A673 (cell line): ENCODE data around the gene FASTK. TPM values are rescaled to one million over a fixed set of nuclear protein-coding genes. Genes with fewer than 3 reads are reported as not detected.

ENCODE experiments used
- BruUV-seq: library from RNA; stranded (reverse); fragments of 400-500 nt; replicated peaks from 2 replicates; lab custom pipeline; 2021; lab: Mats Ljungman, UMichigan
- CTCF ChIA-PET: fragments of 300-600 bp; sonication (Branson Sonifier 250); formaldehyde crosslinking; loops from one replicate; lab custom pipeline; 2022; ENCODE audit warnings: antibody characterized with exemption; lab: Charles Lee
- POLR2A ChIA-PET: fragments of 300-600 bp; sonication (Branson Sonifier 250); formaldehyde crosslinking; loops from one replicate; lab custom pipeline; 2022; ENCODE audit warnings: antibody characterized with exemption; ENCODE audit not compliant: low non-redundant PET; lab: Charles Lee
- DNase-seq: peaks from one replicate; pipeline ENCODE4 v3.0.0-alpha.2; 2015; ENCODE audit warnings: low spot score
- H3K27ac ChIP-seq: fragments of 200-600 bp; sonication (generic); 2 replicates; pipeline ENCODE4 v1.5.1; 2016; ENCODE audit warnings: mixed run types, low read depth, mild to moderate bottlenecking, mixed read lengths, antibody characterized with exemption, low read length; ENCODE audit not compliant: poor library complexity, severe bottlenecking
- H3K27me3 ChIP-seq: fragments of 200-600 bp; sonication (generic); replicated peaks from 2 replicates; pipeline ENCODE4 v1.6.1; 2017; ENCODE audit warnings: mixed run types, low read depth, mild to moderate bottlenecking, mixed read lengths, antibody characterized with exemption, low read length; ENCODE audit not compliant: insufficient read depth, poor library complexity
- H3K36me3 ChIP-seq: fragments of 200-600 bp; sonication (generic); 2 replicates; pipeline ENCODE4 v1.6.1; 2016; ENCODE audit warnings: mixed run types, mild to moderate bottlenecking, mixed read lengths, antibody characterized with exemption, low read length; ENCODE audit not compliant: insufficient read depth, poor library complexity, severe bottlenecking
- H3K4me1 ChIP-seq: fragments of 200-600 bp; sonication (generic); 2 replicates; pipeline ENCODE4 v1.6.1; 2017; ENCODE audit warnings: mixed run types, mild to moderate bottlenecking, mixed read lengths, antibody characterized with exemption, low read length; ENCODE audit not compliant: insufficient read depth, poor library complexity, severe bottlenecking
- H3K4me3 ChIP-seq: fragments of 200-600 bp; sonication (generic); 2 replicates; pipeline ENCODE4 v1.5.1; 2016; ENCODE audit warnings: low read depth, mixed run types, mild to moderate bottlenecking, mixed read lengths, low read length; ENCODE audit not compliant: poor library complexity, severe bottlenecking
- H3K9me3 ChIP-seq: fragments of 200-600 bp; sonication (generic); 2 replicates; pipeline ENCODE4 v1.6.1; 2016; ENCODE audit warnings: mixed run types, low read depth, mild to moderate bottlenecking, mixed read lengths, antibody characterized with exemption, low read length; ENCODE audit not compliant: poor library complexity, severe bottlenecking
- EZH2 ChIP-seq: fragments of 200-600 bp; sonication (generic); IDR thresholded peaks from 2 replicates; pipeline ENCODE4 v1.6.1; 2017; ENCODE audit warnings: borderline replicate concordance, low read depth, mild to moderate bottlenecking, mixed read lengths, antibody characterized with exemption, low read length; ENCODE audit not compliant: poor library complexity, severe bottlenecking
- intact Hi-C: fragments of 100-400 bp; cut with micrococcal nuclease; formaldehyde crosslinking; loops from one replicate; pipeline ENCODE4 v1.10.0; 2022; ENCODE audit not compliant: unreplicated experiment
- total RNA-seq: library from RNA; stranded (reverse); gene quantifications from 2 replicates; pipeline ENCODE4 v1.2.3, GENCODE V29; 2021
- TF ChIP-seq, protein P1 (sequence below): fragments of 300-800, 200-600 bp; sonication (generic); conservative IDR thresholded peaks from 2 replicates; pipeline ENCODE4 v1.5.1; 2017; ENCODE audit warnings: low read depth, mild to moderate bottlenecking, antibody characterized with exemption, low read length, moderate library complexity, mixed read lengths

FASTK gene
- total RNA-seq, 1 experiment from 2014 or later: 80.5 TPM

DNA sequence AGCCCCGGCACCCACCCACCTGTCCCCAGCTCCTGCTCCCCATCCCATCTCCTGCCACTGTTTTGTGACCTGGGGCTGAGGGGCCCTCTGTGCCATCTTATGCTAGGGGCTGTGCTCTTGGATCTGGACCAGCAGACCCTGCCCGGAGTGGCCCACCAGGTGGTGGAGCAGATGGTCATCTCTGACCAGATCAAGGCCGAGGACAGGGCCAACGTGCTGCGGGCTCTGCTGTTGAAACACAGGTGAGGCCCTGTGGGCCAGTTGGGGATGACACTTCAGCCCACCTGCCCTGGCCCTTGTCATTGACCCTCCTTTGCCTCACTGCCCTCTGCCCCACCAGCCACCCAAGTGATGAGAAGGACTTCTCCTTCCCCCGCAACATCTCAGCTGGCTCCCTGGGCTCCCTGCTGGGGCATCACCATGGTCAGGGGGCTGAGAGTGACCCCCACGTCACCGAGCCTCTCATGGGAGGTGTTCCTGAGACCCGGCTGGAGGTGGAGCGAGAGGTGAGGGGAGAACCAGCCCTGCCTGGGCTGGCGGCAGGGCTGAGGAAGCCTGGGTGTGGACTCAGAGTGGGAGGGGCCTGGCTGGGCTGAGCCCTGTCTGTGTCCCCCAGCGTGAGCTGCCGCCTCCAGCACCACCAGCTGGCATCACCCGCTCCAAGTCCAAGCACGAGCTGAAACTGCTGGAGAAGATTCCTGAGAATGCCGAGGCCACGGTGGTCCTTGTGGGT, 10.6 kb downstream of the FASTK start:
- POLR2A ChIA-PET: interaction anchor here (0.6 kb wide), 1 partner anchor 1077 kb away, joined by 3 read pairs; no protein-coding TSS in a partner anchor
- BruUV-seq: no TSS peak
- Histone ChIP-seq H3K27ac (no peak overlapping the region), H3K36me3 (peaks cover 78% of the 10 kb centered on the region), H3K27me3 (no peaks in the 10 kb centered on the region), H3K4me3 (no peak overlapping the region), H3K4me1 (no peaks in the 10 kb centered on the region), H3K9me3 (no peaks in the 10 kb centered on the region)
- intact Hi-C loops: no loop called here
- no peak for TF ChIP-seq EZH2
- TF ChIP-seq, protein P1, sequence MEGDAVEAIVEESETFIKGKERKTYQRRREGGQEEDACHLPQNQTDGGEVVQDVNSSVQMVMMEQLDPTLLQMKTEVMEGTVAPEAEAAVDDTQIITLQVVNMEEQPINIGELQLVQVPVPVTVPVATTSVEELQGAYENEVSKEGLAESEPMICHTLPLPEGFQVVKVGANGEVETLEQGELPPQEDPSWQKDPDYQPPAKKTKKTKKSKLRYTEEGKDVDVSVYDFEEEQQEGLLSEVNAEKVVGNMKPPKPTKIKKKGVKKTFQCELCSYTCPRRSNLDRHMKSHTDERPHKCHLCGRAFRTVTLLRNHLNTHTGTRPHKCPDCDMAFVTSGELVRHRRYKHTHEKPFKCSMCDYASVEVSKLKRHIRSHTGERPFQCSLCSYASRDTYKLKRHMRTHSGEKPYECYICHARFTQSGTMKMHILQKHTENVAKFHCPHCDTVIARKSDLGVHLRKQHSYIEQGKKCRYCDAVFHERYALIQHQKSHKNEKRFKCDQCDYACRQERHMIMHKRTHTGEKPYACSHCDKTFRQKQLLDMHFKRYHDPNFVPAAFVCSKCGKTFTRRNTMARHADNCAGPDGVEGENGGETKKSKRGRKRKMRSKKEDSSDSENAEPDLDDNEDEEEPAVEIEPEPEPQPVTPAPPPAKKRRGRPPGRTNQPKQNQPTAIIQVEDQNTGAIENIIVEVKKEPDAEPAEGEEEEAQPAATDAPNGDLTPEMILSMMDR: no peak
- no peak for DNase-seq
- CTCF ChIA-PET: no interaction called here

DNA sequence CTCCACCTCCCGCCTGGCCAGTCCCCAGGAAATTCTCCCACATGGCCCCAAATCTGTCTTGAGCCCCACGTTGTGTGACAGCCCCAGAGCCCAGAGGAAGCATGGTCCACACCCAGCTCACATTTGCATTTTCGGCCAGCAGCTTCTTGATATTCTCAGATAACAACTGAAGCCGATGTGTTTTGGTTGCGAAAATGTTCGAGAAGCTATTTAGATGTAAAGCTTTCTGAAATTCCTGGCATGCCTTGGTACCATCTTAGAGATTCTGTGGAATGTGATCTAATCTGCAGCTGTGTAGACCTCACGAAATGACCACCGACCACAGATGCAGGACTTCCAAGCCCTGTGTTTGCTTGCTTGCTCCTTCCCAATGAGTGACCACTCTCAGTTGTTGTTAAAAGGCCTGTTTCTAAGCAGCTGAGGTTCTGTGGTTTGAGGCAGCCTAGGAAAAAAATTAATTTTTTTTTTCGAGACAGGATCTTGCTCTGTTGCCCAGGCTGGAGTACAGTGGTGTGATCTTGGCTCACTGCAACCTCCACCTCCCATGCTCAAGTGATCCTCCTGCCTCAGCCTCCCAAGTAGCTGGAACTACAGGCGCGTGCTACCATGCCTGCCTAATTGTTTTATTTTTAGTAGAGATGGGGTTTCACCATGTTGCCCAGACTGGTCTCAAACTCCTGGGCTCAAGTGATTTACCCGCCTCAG, 12.4 kb downstream of the FASTK start:
- DNase-seq: no peak
- ChIA-PET POLR2A (no interaction called here), CTCF (no interaction called here)
- no peaks in the 10 kb centered on the region for H3K9me3 ChIP-seq
- H3K27ac ChIP-seq: no peak overlapping the region
- no peaks in the 10 kb centered on the region for H3K4me1 ChIP-seq
- BruUV-seq: no TSS peak
- H3K4me3 ChIP-seq: no peak overlapping the region
- no peaks in the 10 kb centered on the region for H3K27me3 ChIP-seq
- TF ChIP-seq, protein P1: no peak
- TF ChIP-seq EZH2: no peak
- intact Hi-C loops: no loop called here
- peaks cover 72% of the 10 kb centered on the region for H3K36me3 ChIP-seq

DNA sequence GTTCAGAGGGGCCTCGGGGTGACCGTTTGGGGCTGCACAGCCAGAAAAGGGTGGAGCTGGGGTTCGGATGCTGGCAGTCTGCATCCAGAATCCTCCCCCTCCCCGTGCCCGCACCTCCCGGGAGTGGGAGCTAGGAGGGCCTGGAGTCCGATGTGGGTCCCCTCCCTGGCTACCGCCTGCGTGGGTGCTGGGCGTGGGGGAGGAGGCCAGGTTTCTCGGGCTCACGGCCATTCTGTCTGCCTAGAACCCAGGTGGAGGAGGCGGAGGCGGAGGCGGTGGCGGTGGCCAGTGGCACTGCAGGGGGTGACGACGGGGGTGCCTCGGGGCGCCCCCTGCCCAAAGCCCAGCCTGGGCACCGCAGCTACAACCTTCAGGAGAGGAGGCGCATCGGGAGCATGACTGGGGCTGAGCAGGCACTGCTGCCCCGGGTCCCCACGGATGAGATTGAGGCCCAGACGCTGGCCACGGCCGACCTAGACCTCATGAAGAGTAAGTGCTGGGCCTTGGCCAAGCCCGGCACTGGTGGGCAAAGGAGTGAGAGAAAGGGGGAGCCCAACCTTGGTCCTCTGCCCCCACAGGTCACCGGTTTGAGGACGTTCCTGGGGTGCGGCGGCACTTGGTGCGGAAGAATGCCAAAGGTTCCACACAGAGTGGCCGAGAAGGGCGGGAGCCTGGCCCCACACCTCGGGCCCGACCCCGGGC, 14.2 kb downstream of the FASTK start:
- intact Hi-C loops: no loop called here
- Histone ChIP-seq H3K36me3 (peaks cover 57% of the 10 kb centered on the region), H3K27me3 (no peaks in the 10 kb centered on the region), H3K4me3 (no peak overlapping the region), H3K27ac (no peak overlapping the region), H3K4me1 (peaks cover 8% of the 10 kb centered on the region), H3K9me3 (no peaks in the 10 kb centered on the region)
- ChIA-PET POLR2A (no interaction called here), CTCF (no interaction called here)
- TF ChIP-seq, protein P1: no peak
- TF ChIP-seq EZH2: no peak
- no peak for DNase-seq
- BruUV-seq: no TSS peak
